ENCODE results near the gene FBXO24.
"Not testable (repeated sequence)": the region's sequence is repeated elsewhere in the genome, so short reads cannot be mapped to it uniquely, and the experiment has no call there.

FBXO24 gene, protein sequence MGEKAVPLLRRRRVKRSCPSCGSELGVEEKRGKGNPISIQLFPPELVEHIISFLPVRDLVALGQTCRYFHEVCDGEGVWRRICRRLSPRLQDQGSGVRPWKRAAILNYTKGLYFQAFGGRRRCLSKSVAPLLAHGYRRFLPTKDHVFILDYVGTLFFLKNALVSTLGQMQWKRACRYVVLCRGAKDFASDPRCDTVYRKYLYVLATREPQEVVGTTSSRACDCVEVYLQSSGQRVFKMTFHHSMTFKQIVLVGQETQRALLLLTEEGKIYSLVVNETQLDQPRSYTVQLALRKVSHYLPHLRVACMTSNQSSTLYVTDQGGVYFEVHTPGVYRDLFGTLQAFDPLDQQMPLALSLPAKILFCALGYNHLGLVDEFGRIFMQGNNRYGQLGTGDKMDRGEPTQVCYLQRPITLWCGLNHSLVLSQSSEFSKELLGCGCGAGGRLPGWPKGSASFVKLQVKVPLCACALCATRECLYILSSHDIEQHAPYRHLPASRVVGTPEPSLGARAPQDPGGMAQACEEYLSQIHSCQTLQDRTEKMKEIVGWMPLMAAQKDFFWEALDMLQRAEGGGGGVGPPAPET

DNA sequence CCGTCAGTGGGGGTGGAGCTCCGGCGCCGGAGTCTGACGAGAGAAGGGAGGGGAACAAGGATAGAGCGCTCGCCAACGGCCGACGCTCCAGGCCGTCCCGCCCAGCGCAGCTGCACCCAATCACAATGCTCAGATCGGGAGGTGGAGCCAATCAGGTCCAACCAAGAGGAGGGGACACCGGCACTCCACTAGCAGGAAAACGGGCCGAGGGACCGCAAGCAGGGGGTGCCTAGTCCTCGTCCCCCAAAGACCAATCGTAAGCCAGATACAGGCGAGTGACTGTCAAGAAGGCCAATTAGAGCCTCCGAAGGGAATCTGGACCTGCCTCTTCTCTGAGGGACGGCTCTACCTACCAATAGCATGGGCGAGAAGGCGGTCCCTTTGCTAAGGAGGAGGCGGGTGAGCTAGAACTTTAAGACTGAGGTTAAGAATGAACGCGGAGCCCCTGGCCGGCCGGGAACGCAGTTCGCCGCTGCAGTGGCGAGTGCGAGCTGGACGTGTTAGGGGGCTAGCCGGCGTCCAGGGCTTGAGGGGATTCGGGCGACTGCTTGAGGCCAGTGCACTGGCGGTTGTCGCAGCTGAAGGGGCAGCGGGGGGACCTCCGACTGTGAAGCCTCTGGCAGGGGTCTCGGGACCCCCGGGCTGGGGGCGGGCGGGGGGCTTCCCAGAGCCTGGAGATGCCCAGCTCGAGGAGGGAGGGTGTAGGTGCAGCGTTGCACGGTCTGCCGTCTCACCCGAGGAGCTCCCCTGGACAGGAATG is at the start of gene FBXO24:
FBXO24 (plus strand) TSS at position 63 of the 760 bp plus-strand sequence; CDS start at position 361, 298 bp downstream.
- DNase-seq (ENCODE audit: low read depth in 1 of 2, low spot score in 1 of 2) = peak; percentile 94 to 99

DNA sequence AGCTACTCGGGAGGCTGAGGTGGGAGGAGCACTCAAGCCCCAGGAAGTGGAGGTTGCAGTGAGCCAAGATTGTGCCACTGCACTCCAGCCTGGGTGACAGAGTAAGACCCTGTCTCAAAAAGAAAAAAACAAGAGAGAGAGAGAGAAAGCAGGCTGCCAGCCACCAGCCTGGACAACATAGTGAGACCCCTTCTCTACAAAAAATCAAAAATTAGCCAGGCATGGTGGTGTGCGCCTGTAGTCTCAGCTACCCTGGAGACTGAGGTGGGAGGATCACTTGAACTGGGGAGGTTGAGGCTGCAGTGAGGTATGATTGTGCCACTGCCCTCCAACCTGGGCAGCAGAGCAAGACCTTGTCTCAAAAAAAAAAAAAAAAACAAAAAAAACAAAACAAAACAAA is 49.4 kb upstream of the FBXO24 start:
- not testable (repeated sequence) for DNase-seq (ENCODE audit: low read depth in 1 of 2, low spot score in 1 of 2)

DNA sequence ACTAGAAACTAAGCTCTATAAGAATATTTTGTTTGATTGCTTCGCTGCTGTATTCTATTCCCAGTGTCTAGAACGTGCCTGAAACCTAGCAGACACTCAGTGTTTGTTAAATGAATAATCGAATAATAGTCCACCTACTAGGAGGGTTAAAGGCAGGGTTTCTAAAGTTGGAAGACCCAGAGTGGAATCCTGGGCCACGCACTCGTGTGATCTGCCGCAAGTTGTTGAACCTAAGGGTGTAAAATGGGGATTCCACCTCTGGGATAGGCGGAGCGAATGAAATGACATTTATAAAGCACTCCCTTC is 47.8 kb upstream of the FBXO24 start:
- DNase-seq (ENCODE audit: low read depth in 1 of 2, low spot score in 1 of 2) = no peak

DNA sequence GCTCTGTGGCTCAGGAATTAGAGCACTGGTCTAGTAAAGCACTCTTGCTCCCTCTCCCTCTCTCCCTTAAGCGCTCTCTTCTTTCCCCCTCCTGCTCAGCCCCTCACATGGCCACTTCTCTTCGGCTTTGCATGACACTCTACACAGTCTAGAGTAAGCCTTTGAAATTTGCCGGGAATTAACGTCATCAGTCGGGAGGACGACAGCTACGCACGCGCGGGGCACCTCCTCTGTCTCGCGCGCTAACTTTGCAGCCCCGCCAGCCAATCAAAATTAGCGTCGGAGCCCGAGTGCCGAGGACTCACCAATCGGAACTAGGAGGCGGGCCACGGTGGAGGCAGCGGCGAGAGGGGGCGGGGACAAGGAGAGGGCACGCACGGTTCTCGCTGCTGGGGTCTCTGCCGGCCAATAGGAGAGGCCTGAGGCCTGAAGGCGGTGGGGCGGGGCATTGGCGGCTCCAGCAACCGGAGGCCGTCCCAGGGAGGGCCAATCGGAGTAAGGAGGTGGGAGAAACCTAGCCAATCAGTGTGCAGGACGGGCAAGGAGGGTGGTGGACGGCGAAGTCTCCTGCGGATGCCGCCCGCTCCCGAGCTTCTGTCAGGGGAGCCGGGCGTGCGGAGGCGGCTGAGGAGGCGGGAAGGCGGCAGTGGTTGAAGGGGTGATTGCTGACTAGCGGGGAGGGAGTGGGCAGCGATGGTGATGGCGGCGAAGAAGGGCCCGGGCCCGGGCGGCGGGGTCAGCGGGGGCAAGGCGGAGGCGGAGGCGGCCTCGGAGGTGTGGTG is 47.3 kb upstream of the FBXO24 start, which contains the start of gene AGFG2:
AGFG2 (plus strand) TSS at position 550 of the 782 bp plus-strand sequence; CDS start at position 694, 144 bp downstream.
- DNase-seq (ENCODE audit: low read depth in 1 of 2, low spot score in 1 of 2) = peak; percentile 99 to 100

DNA sequence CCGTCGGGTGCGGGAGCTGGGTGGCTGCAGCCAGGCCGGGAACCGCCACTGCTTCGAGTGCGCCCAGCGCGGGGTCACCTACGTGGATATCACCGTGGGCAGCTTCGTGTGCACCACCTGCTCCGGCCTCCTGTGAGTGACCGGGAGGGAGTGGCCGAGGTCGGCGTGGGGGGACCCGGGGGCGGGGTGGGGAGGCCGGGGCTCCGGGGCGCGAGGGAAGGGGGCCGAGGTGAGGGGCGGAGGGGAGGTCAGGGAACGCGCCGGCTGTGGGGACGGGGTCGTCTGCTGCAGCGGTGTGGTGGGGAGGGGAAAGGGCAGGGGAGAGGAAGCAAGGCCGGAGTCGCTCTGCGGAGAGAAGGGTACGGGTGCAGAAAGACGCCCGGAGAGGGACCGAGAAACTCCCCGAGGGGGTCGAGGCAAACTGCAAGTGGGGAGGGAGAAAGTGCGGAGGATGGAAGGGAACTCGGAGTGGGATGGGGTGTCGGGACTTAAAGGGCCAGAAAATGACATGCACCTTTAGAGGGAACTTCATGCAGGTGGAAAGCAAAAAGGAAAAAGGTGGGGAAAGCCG is 46.6 kb upstream of the FBXO24 start:
- DNase-seq (ENCODE audit: low read depth in 1 of 2, low spot score in 1 of 2) = no peak

DNA sequence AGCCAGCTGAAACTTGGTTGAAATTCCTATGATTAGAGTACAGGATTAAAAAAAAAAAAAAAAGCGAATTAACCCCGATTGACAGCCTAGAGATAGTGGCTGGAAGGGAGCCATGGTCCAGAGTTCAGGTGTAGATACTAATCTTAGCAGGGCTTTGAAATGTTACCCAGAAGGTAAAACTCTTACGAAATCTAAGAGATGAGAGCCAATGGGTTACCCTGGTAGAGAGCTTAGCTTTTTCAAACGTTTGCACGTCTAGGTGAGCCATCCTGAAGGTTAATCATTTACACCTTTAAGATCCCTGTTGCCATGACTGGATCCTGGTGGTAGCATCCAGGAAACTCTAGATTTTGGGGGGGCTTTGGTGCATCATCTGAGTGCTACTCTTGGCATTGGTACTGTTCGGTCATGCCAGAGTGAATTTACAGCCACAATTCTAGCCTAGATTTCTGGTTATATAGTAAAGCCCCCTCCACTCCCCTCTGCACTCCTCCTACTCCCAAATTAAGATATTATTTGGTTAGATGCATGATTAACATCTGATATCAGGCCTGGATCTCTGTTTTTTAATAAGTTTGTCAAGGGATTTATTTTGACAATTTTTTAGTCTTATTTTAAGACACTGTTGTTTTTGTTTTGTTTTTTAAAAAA is 45.9 kb upstream of the FBXO24 start:
- DNase-seq (ENCODE audit: low read depth in 1 of 2, low spot score in 1 of 2) = no peak

DNA sequence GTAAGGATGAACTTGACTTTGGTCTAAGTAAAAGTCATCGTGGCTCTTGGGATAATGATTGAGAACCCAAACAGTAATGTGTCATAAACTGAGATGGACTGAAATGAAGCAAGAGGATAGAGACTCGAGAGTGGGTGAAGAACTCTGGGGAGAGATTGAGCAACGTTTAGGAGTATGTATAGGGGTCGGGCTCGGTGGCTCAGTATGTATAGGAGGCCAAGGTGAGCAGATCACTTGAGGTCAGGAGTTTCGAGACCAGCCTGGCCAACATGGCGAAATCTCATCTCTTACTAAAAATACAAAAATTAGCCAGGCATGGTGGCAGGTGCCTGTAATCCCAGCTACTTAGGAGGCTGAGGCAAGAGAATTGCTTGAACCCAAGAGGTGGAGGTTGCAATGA is 44.8 kb upstream of the FBXO24 start:
- DNase-seq (ENCODE audit: low read depth in 1 of 2, low spot score in 1 of 2) = not testable (repeated sequence)

DNA sequence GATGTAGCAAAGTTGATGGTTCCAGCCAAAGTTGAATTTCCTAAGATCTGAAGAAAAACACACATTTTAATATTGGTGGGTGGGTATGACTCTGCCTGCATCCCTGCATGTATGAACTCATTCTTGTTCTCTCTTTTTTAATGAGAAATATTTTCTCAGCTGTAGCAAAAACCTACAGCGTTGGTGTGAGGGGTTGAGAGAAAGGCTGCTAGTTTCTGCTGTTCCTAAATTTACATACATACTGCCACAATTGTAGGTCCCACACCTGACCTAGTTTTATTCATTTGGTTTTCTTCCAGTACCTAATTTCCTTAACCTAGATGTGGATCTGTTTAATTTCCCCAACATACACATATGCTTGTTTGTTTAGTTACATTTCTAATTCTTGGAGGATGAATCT is 42.5 kb upstream of the FBXO24 start:
- DNase-seq (ENCODE audit: low read depth in 1 of 2, low spot score in 1 of 2) = no peak

DNA sequence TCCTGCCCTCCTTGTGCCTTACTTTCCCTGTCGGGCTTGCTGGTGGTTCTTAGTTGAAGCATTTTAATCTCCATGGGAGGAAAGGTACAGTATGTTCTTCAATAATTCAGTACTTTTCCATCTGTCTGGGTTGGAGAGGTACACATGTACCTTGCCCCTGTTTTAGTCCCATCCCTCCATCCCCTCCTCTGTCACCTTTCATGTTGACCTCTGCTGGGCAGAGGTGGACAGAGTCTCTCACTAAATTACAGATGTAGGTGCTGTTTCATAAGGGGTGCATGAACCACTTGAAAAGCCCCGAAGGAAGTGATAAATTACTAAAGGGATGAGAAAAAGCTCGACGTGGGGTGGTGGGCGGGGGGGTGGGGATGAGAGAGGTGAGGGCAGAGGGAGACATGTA is 41.7 kb upstream of the FBXO24 start:
- no peak for DNase-seq (ENCODE audit: low read depth in 1 of 2, low spot score in 1 of 2)

DNA sequence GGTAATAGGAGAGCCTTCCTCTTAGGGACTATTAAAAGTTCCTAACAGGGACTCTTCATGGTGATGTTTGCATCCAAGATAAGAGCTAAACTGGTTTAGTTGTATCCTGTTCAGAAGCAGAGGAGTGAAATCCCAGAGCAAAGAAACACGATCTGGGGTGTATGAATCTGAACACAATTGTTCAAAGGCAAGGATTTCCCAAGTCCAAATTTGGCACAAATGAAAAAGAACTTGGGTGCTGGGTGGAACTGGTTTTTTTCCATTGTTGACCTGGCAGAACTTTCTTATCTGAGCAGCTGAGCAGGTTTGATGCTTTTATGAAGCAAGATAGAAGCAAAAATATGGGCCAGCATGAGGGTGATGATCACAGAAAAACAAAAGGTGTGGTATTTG is 41.2 kb upstream of the FBXO24 start:
- DNase-seq (ENCODE audit: low read depth in 1 of 2, low spot score in 1 of 2) = no peak

DNA sequence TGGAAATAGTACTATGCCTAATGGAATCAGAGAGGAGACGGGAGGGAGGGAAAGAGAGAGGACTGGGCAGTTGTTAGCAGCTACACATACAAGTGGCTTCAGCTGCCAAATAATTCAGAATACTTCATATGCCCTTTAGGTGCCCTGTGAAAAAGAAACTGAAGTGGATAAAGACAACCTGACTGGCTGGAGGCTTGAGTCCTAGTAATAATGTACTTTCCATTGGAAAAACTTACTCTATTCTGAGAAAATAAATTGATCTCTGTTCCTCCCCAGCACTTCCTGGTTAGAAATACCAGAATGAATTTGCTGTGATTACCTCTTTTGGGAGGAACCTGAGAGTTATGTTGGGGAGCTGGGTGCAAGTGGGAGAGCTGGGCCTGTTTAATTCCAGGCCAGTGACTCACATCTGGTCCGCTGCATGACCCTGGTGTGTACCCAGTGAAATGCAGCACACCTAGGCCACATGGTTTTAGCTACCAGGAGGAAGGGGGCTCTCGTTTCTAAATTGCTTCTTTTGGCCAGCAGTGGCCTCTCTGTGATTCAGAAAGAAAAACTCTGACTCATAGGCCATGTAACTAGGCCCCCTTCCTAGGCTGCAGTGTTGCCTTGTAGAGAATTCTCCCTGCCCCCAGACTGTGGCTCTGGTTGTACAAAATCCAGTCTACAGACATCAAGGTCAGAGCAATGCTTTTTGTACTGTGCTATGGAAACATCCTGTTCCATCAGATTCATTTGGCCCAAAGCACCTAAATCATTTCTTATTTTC is 40.6 kb upstream of the FBXO24 start:
- peak in 1 of 2 donors; percentile 64 for DNase-seq (ENCODE audit: low read depth in 1 of 2, low spot score in 1 of 2)

DNA sequence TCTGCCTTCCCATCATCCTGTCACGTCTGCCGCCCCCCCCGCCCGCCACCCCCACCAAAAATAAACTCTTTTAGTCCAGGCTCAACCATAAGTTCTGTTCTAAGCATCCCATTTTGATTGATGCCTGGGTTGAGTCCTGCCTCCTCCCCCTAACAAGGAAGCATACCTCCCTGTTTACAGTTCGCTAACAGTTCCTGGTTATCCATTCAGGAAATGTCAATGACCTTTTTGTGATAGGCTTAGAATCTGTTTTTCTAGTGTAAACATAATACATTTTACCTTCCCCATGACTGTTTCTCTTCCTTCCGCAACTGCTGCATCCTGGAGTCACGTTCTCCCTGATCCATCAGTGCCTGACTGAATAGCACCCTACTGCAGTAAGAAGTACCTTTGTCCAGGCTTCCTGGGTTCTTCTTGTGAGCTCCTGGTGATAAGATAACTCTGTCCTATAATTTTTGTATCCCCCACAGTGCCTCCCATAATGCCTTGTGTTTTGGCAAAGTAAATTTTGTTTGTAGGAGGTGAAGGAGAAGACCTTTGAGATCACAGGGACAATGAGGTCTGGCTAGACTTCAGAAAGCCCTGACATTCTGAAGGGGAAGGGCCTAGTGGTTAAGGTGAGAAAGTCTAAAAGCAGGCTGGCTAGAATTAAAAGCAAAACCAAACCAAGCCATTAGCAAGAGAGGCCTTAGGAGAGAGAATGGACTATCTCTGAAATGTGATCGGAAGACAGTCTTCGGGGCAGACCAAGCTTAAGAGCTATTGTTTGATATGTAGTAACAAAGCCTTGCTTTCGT is 39.8 kb upstream of the FBXO24 start:
- DNase-seq (ENCODE audit: low read depth in 1 of 2, low spot score in 1 of 2) = no peak

DNA sequence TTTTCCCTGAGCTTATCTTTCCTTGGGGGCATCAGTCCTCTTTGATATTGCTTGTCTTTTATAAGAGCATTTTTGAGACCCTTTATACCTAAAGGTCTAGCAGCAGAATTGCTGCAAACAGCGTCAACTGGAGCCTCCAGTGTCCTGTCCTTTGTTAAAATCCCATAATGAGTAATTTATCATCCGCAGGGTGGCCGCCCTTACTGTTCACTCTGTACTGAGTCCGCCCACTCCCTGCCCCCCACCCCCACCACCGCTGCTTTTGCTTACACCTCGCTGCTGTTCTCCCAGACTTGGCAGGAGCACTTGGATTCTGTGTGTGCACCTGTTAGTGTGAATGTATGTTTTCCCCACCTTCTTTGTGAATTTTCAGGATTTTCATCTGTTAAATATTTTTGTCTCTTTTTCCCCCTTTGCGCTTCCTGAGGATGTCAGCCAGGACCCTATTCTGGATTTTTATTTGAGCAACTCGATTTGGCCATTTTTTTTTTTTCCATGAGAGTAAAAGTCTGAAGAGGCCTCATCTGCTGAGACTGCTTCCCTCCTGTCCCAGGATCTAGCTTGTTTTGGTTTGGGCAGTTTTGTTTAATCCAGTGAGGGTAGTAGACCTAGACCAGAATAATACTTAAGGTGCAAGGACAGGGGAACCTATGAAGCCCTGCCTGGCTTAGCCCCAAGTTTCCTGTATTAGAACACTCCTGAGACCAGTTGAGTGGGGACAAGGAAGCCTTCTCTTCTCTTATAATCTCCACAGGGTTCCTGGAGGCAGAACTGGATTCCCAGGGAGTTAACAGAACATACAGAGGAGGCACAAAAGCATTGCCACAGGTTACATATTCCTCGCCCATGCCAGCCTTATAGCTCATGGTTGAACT is 39.0 kb upstream of the FBXO24 start:
- no peak for DNase-seq (ENCODE audit: low read depth in 1 of 2, low spot score in 1 of 2)

DNA sequence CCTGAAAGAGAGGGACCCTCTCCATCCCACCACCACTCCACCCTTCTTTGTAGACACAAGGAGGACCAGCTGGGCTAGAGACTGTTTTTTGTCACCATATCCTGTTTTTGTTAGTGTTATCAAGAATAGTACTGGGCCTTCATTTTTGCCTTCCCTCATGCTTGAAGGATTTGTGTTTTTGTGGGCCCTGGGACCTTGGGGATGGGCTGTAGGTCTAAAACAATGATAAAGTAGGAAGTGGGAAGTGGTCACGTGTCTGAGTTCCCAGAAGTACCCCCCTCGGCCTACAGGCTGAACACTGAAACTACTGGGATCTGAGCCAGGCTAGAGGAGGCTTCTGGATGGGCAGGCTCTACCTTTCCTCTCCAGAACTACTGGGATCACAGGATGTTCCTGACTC is 38.3 kb upstream of the FBXO24 start:
- DNase-seq (ENCODE audit: low read depth in 1 of 2, low spot score in 1 of 2) = no peak

DNA sequence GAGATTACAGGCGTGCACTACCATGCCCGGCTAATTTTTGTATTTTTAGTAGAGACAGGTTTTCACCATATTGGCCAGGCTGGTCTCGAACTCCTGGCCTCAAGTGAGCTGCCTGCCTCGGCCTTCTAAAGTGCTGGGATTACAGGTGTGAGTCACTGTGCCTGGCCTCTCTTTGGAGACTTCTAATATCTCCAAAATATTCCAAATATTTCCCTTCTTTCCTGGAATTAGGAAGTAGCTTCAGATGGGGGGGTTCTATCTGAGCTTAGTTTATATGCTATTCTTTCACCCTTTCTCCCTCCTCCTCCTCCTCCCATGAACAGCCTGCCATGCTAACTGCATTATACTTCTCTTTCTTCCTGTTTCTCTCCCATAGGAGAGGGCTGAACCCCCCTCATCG is 37.7 kb upstream of the FBXO24 start:
- not testable (repeated sequence) for DNase-seq (ENCODE audit: low read depth in 1 of 2, low spot score in 1 of 2)

DNA sequence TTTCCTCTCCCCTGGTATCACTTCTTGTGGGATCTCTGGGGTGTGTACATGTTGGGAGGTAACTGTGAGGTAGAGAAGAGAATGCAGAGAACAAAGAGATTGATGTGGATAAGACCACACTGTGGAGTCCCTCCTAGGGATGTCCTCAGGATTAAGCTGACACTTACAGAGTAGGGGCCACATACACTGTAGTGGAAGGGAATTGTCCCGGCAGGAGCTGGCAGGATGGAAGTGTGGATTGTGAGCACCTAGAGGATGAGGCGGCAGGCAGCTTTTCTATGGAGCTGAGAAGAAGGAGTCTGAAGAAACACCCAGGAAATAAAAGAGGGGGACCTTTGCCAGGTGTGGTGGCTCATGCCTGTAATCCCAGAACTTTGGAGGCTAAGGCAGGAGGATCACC is 33.6 kb upstream of the FBXO24 start:
- DNase-seq (ENCODE audit: low read depth in 1 of 2, low spot score in 1 of 2) = no peak

DNA sequence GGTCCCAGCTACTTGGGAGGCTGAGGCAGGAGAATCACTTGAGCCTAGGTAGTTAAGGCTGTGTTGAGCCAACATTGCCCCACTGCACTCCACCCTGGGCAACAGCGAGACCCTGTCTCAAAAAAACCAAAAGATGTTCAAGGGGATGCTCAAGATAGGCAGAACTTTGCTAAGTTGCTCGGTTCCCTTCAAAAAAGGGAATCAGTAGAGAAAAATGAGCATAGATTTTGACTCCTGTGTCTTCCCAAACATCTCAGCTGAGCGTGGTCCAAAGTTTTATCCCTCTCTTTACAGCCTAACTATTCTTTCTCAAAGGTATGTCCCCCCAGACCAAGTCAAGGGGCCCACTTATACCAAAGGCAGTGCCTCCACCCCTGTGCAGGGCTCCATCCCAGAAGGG is 33.1 kb upstream of the FBXO24 start:
- DNase-seq (ENCODE audit: low read depth in 1 of 2, low spot score in 1 of 2) = no peak

DNA sequence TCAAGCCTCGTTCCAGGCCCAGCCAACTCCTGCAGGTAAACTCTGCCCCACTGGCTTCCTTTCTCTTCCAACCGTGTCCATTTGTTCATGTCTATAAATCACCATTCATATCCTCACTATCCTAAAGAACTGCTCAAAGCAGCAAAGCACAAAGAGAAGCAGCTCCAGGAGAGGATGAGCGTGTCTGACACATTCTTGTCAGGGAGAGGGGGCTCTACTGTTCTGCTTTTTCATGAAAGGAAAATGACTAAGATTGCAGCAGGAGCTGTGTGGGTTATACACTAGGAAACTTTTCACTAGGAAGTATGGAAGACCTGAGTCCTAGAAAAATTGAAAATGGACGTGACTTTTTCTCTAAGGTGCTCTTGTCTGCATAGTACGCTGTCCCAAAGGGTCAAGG is 30.4 kb upstream of the FBXO24 start:
- DNase-seq (ENCODE audit: low read depth in 1 of 2, low spot score in 1 of 2) = no peak

All from activated CD4-positive, alpha-beta T cell treated with anti-CD3 and anti-CD28 coated beads, Interleukin-2, amount 50 U/mL, for 24 hours (primary cell).